ENCODE results near the gene FHIT.

The FHIT gene

GRCh38 chr3:60504827-60505457 lies 746.3 kb downstream of the FHIT start:
- DNase-seq (ENCODE audit: low read depth) = no peak
- no peak for TF ChIP-seq CTCF (IDR thresholded peaks at IDR 0.05; ENCODE audit: control insufficient read depth, insufficient read depth, low read depth, low read length, missing control alignments)

GRCh38 chr3:60501314-60501713 lies 749.9 kb downstream of the FHIT start:
- no peak for DNase-seq (ENCODE audit: low read depth)
- no peak for TF ChIP-seq CTCF (IDR thresholded peaks at IDR 0.05; ENCODE audit: control insufficient read depth, insufficient read depth, low read depth, low read length, missing control alignments)
- no peak overlapping the region for H3K4me3 ChIP-seq (ENCODE audit: control insufficient read depth, low read depth, low read length)

More at GRCh38 chr3:60504827-60505457, 746.3 kb downstream of the FHIT start:
- no peak overlapping the region for H3K4me3 ChIP-seq (ENCODE audit: control insufficient read depth, low read depth, low read length)

GRCh38 chr3:60497902-60498301 lies 753.4 kb downstream of the FHIT start:
- DNase-seq (ENCODE audit: low read depth) = no peak
- no peak overlapping the region for H3K4me3 ChIP-seq (ENCODE audit: control insufficient read depth, low read depth, low read length)
- TF ChIP-seq CTCF (IDR thresholded peaks at IDR 0.05; ENCODE audit: control insufficient read depth, insufficient read depth, low read depth, low read length, missing control alignments) = no peak

GRCh38 chr3:60490992-60491391 lies 760.3 kb downstream of the FHIT start:
- no peak for DNase-seq (ENCODE audit: low read depth)
- TF ChIP-seq CTCF (IDR thresholded peaks at IDR 0.05; ENCODE audit: control insufficient read depth, insufficient read depth, low read depth, low read length, missing control alignments) = no peak

GRCh38 chr3:60475096-60475495 lies 776.2 kb downstream of the FHIT start:
- TF ChIP-seq CTCF (IDR thresholded peaks at IDR 0.05; ENCODE audit: control insufficient read depth, insufficient read depth, low read depth, low read length, missing control alignments) = no peak
- no peak overlapping the region for H3K4me3 ChIP-seq (ENCODE audit: control insufficient read depth, low read depth, low read length)
- no peak for DNase-seq (ENCODE audit: low read depth)

More at GRCh38 chr3:60490992-60491391, 760.3 kb downstream of the FHIT start:
- H3K4me3 ChIP-seq (ENCODE audit: control insufficient read depth, low read depth, low read length) = no peak overlapping the region

GRCh38 chr3:60469481-60469880 lies 781.8 kb downstream of the FHIT start:
- TF ChIP-seq CTCF (IDR thresholded peaks at IDR 0.05; ENCODE audit: control insufficient read depth, insufficient read depth, low read depth, low read length, missing control alignments) = no peak
- no peak for DNase-seq (ENCODE audit: low read depth)
- no peak overlapping the region for H3K4me3 ChIP-seq (ENCODE audit: control insufficient read depth, low read depth, low read length)

All from AG09309 (cell line).